ENCODE data around the gene ENTPD8.

Gene ENTPD8

DNA sequence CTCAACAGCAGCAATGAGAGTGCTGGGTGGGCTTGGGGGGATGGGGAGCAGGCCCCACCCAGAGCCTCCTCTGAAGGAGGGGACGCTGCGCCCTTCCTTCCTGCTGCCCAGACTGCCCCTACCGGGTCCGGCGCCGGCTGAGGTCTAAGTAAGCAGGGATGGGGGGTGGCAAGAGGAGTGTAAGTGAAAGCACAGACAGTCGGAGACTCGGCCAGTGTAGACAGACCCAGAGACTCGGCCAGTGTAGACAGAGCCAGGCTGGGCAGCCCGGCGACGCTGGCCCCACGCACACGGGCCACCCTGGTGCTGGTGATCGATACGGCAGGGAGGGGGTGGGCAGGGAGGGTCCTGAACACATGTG lies 7.4 kb upstream of the ENTPD8 start:
- no peak for ATAC-seq

GRCh38 chr9:137447722-137448601 lies 6.8 kb upstream of the ENTPD8 start:
- no peak for ATAC-seq

More for the DNA sequence above, 7.4 kb upstream of the ENTPD8 start:
- TF ChIP-seq ARNTL (CRISPR knock-in tag; IDR thresholded peaks at IDR 0.05; ENCODE audit: borderline replicate concordance, low read depth) (no peak), ZNF565 (CRISPR knock-in tag; conservative IDR thresholded peaks at IDR 0.05; ENCODE audit: low read depth) (no peak), TCF4 (CRISPR knock-in tag; IDR thresholded peaks at IDR 0.05; ENCODE audit: borderline replicate concordance) (no peak), CSDC2 (CRISPR knock-in tag; IDR thresholded peaks at IDR 0.05) (no peak), BACH2 (CRISPR knock-in tag; IDR thresholded peaks at IDR 0.05; ENCODE audit: borderline replicate concordance) (no peak), RARB (CRISPR knock-in tag; IDR thresholded peaks at IDR 0.05) (no peak), PATZ1 (CRISPR knock-in tag; IDR thresholded peaks at IDR 0.05; ENCODE audit: borderline replicate concordance) (no peak), ESRRG (CRISPR knock-in tag; IDR thresholded peaks at IDR 0.05) (no peak), ISL1 (CRISPR knock-in tag; IDR thresholded peaks at IDR 0.05) (no peak), OSR1 (CRISPR knock-in tag; IDR thresholded peaks at IDR 0.05) (no peak), GLIS3 (CRISPR knock-in tag; IDR thresholded peaks at IDR 0.05) (no peak), SNAI2 (CRISPR knock-in tag; IDR thresholded peaks at IDR 0.05) (no peak), ZNF8 (CRISPR knock-in tag; IDR thresholded peaks at IDR 0.05) (no peak)
- TF ChIP-seq, protein P1, sequence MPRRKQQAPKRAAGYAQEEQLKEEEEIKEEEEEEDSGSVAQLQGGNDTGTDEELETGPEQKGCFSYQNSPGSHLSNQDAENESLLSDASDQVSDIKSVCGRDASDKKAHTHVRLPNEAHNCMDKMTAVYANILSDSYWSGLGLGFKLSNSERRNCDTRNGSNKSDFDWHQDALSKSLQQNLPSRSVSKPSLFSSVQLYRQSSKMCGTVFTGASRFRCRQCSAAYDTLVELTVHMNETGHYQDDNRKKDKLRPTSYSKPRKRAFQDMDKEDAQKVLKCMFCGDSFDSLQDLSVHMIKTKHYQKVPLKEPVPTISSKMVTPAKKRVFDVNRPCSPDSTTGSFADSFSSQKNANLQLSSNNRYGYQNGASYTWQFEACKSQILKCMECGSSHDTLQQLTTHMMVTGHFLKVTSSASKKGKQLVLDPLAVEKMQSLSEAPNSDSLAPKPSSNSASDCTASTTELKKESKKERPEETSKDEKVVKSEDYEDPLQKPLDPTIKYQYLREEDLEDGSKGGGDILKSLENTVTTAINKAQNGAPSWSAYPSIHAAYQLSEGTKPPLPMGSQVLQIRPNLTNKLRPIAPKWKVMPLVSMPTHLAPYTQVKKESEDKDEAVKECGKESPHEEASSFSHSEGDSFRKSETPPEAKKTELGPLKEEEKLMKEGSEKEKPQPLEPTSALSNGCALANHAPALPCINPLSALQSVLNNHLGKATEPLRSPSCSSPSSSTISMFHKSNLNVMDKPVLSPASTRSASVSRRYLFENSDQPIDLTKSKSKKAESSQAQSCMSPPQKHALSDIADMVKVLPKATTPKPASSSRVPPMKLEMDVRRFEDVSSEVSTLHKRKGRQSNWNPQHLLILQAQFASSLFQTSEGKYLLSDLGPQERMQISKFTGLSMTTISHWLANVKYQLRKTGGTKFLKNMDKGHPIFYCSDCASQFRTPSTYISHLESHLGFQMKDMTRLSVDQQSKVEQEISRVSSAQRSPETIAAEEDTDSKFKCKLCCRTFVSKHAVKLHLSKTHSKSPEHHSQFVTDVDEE (CRISPR knock-in tag; IDR thresholded peaks at IDR 0.05) = no peak

DNA sequence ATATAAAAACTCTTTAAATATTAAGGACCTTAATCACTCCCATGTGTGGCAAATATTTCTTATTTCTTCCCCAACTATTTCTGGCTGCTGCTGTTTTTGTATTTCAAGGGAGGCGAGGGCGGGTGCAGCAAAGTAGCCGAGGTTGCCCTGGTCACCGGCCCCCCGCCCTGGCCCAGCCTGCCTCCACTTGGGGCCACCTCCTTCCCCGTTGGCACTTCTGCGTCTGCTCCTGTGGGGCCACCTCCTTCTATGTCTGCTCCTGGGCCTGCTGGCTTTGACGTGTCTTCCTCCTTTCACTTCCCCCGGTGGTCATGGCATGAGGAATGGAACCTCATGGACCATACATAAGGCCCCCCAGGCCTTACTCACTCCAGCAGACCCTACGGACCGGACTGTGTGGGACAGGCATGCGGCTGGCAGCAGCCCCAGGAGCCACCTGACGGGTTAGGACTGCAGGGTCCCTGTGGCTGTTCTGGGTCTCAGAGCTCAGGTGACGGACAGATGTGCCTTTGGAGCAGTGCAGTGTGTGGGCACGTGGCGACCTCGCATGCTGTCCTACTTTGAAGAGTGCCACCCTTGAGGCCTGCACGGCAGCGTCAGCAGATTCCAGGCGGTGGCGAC lies 5.8 kb upstream of the ENTPD8 start:
- ATAC-seq = peak; percentile 4; the same call in 2 of the 3 replicates
- TF ChIP-seq ISL1 (CRISPR knock-in tag; IDR thresholded peaks at IDR 0.05) (no peak), SNAI2 (CRISPR knock-in tag; IDR thresholded peaks at IDR 0.05) (no peak), ZNF70 (CRISPR knock-in tag; IDR thresholded peaks at IDR 0.05) (no peak), ZNF8 (CRISPR knock-in tag; IDR thresholded peaks at IDR 0.05) (no peak), ZFP3 (CRISPR knock-in tag; IDR thresholded peaks at IDR 0.05) (no peak), ZNF565 (CRISPR knock-in tag; conservative IDR thresholded peaks at IDR 0.05; ENCODE audit: low read depth) (no peak), BACH2 (CRISPR knock-in tag; IDR thresholded peaks at IDR 0.05; ENCODE audit: borderline replicate concordance) (no peak), OSR1 (CRISPR knock-in tag; IDR thresholded peaks at IDR 0.05) (no peak), ESRRG (CRISPR knock-in tag; IDR thresholded peaks at IDR 0.05) (no peak), GLIS3 (CRISPR knock-in tag; IDR thresholded peaks at IDR 0.05) (no peak), TCF4 (CRISPR knock-in tag; IDR thresholded peaks at IDR 0.05; ENCODE audit: borderline replicate concordance) (no peak), PATZ1 (CRISPR knock-in tag; IDR thresholded peaks at IDR 0.05; ENCODE audit: borderline replicate concordance) (no peak), RARB (CRISPR knock-in tag; IDR thresholded peaks at IDR 0.05) (no peak)
- TF ChIP-seq, protein P1 (CRISPR knock-in tag; IDR thresholded peaks at IDR 0.05) = no peak
- TF ChIP-seq, protein P2, sequence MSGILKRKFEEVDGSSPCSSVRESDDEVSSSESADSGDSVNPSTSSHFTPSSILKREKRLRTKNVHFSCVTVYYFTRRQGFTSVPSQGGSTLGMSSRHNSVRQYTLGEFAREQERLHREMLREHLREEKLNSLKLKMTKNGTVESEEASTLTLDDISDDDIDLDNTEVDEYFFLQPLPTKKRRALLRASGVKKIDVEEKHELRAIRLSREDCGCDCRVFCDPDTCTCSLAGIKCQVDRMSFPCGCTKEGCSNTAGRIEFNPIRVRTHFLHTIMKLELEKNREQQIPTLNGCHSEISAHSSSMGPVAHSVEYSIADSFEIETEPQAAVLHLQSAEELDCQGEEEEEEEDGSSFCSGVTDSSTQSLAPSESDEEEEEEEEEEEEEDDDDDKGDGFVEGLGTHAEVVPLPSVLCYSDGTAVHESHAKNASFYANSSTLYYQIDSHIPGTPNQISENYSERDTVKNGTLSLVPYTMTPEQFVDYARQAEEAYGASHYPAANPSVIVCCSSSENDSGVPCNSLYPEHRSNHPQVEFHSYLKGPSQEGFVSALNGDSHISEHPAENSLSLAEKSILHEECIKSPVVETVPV (CRISPR knock-in tag; IDR thresholded peaks at IDR 0.05) = no peak
- TF ChIP-seq, protein P3, sequence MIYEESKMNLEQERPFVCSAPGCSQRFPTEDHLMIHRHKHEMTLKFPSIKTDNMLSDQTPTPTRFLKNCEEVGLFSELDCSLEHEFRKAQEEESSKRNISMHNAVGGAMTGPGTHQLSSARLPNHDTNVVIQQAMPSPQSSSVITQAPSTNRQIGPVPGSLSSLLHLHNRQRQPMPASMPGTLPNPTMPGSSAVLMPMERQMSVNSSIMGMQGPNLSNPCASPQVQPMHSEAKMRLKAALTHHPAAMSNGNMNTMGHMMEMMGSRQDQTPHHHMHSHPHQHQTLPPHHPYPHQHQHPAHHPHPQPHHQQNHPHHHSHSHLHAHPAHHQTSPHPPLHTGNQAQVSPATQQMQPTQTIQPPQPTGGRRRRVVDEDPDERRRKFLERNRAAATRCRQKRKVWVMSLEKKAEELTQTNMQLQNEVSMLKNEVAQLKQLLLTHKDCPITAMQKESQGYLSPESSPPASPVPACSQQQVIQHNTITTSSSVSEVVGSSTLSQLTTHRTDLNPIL (CRISPR knock-in tag; IDR thresholded peaks at IDR 0.05; ENCODE audit: low read depth) = no peak

More at GRCh38 chr9:137447722-137448601, 6.8 kb upstream of the ENTPD8 start:
- no peak for TF ChIP-seq ZFP3 (CRISPR knock-in tag; IDR thresholded peaks at IDR 0.05)

Measured in SK-N-SH treated with all-trans-retinoic acid at 6 μM for 48 hours (cell line).